Keratinocyte (primary cell): ENCODE measurements around the gene STRN4. TPM values are rescaled to one million over a fixed set of nuclear protein-coding genes. Genes with fewer than 3 reads are reported as not detected.
"Not testable (repeated sequence)": the region's sequence is repeated elsewhere in the genome, so short reads cannot be mapped to it uniquely, and the experiment has no call there.

ENCODE experiments used
- DNase-seq: peaks from one replicate; pipeline ENCODE4 v3.0.0-alpha.2; 2011; ENCODE audit warnings: low read depth, missing footprints, low spot score
- FAIRE-seq: peaks from 2 replicates; lab custom pipeline; 2011; peaks lifted over from hg19 to GRCh38; lab: Jason Lieb, UNC
- H2AFZ ChIP-seq: 2 replicates; pipeline ENCODE4 v1.6.0; 2012; ENCODE audit warnings: low read length, control low read depth, inconsistent platforms; ENCODE audit not compliant: control insufficient read depth
- H3K27ac ChIP-seq: 2 replicates; pipeline ENCODE4 v1.5.1; 2011; ENCODE audit warnings: low read length; ENCODE audit not compliant: control insufficient read depth, insufficient read depth
- H3K27me3 ChIP-seq: 3 replicates; pipeline ENCODE4 v1.6.0; 2011; ENCODE audit warnings: low read length; ENCODE audit not compliant: control insufficient read depth, insufficient read depth; ENCODE audit errors: extremely low read depth
- H3K36me3 ChIP-seq, 2 experiments: 2 replicates in 1 of 2; 3 replicates in 1 of 2; pipeline ENCODE4 v1.5.1; 2011; ENCODE audit warnings: low read length in 2 of 2, mild to moderate bottlenecking in 1 of 2; ENCODE audit not compliant: control insufficient read depth in 2 of 2, insufficient read depth in 2 of 2; ENCODE audit errors: extremely low read depth in 1 of 2
- H3K4me1 ChIP-seq: 3 replicates; pipeline ENCODE4 v1.5.1; 2011; ENCODE audit warnings: low read length; ENCODE audit not compliant: control insufficient read depth, insufficient read depth; ENCODE audit errors: extremely low read depth
- H3K4me2 ChIP-seq: 3 replicates; pipeline ENCODE4 v1.6.0; 2011; ENCODE audit warnings: low read depth, low read length; ENCODE audit not compliant: control insufficient read depth, insufficient read depth; ENCODE audit errors: extremely low read depth
- H3K4me3 ChIP-seq, 3 experiments: fragments of 200-600 bp in 1 of 3; sonication (generic) in 1 of 3; 2 replicates in 2 of 3; 3 replicates in 1 of 3; pipeline ENCODE4 v1.5.1; 2011 to 2016; ENCODE audit warnings: low read length in 3 of 3, mild to moderate bottlenecking in 3 of 3, control low read depth in 2 of 3, inconsistent platforms in 1 of 3, low read depth in 1 of 3, mixed read lengths in 1 of 3, mixed run types in 1 of 3, moderate library complexity in 1 of 3; ENCODE audit not compliant: control insufficient read depth in 2 of 3, insufficient read depth in 2 of 3; ENCODE audit errors: extremely low read depth in 1 of 3
- H3K79me2 ChIP-seq: 2 replicates; pipeline ENCODE4 v1.6.0; 2012; ENCODE audit warnings: low read length; ENCODE audit not compliant: control insufficient read depth, insufficient read depth
- H3K9ac ChIP-seq: 3 replicates; pipeline ENCODE4 v1.6.0; 2011; ENCODE audit warnings: low read length; ENCODE audit not compliant: control insufficient read depth, insufficient read depth; ENCODE audit errors: extremely low read depth
- H3K9me1 ChIP-seq: 3 replicates; pipeline ENCODE4 v1.6.0; 2011; ENCODE audit warnings: low read length; ENCODE audit not compliant: control insufficient read depth, insufficient read depth; ENCODE audit errors: extremely low read depth
- H3K9me3 ChIP-seq: 2 replicates; pipeline ENCODE4 v1.5.1; 2012; ENCODE audit warnings: low read depth, low read length; ENCODE audit not compliant: control insufficient read depth
- H4K20me1 ChIP-seq: 3 replicates; pipeline ENCODE4 v1.6.0; 2011; ENCODE audit warnings: low read length; ENCODE audit not compliant: control insufficient read depth, insufficient read depth; ENCODE audit errors: extremely low read depth
- CTCF ChIP-seq, 3 experiments: IDR thresholded peaks in 1 of 3; conservative IDR thresholded peaks in 1 of 3; optimal IDR thresholded peaks in 1 of 3; 2 replicates in 2 of 3; 3 replicates in 1 of 3; pipeline versions ENCODE3 to v1.5.1; 2011; ENCODE audit warnings: low read length in 3 of 3, mild to moderate bottlenecking in 3 of 3, moderate library complexity in 2 of 3, control low read depth in 1 of 3, inconsistent platforms in 1 of 3; ENCODE audit not compliant: insufficient read depth in 2 of 3; ENCODE audit errors: extremely low read depth in 1 of 3
- EZH2 ChIP-seq: IDR thresholded peaks from one replicate; pipeline ENCODE4 v1.6.1; 2012; ENCODE audit warnings: inconsistent platforms, mild to moderate bottlenecking, low read length, moderate library complexity
- dilution Hi-C: fragments of 300-500 bp; cut with MboI; formaldehyde crosslinking; loops from one replicate; pipeline ENCODE4 v1.7.0; 2020; ENCODE audit warnings: low sequenced_read_pairs; ENCODE audit not compliant: extremely low pct_ligation_motif_present
- polyA plus RNA-seq, 5 experiments: library from polyadenylated mRNA; depleted of rRNA in 3 of 5; stranded (reverse) in 3 of 5; stranded (forward) in 1 of 5; unstranded in 1 of 5; fragments of >200 nt; gene quantifications; 1 replicate in 1 of 5; 2 replicates in 3 of 5; 3 replicates in 1 of 5; pipeline versions ENCODE4 v1.2.1 to v1.2.3, GENCODE V29; 2011 to 2012; ENCODE audit warnings: missing spikeins in 2 of 5, low read depth in 1 of 5, low replicate concordance in 1 of 5

Gene STRN4
- polyA plus RNA-seq, 1 donor (not counting 4 experiments of a cell fraction or from before 2014, with no cell fraction given): 37.3 TPM

- no peak overlapping the region for H3K27ac ChIP-seq
- DNase-seq (no peak), FAIRE-seq (no peak)
- H3K4me1 ChIP-seq: no peaks in the 10 kb centered on the region
- dilution Hi-C loops: no loop called here
- H4K20me1 ChIP-seq: peaks cover 9% of the 10 kb centered on the region
- peaks cover 5% of the 10 kb centered on the region for H3K79me2 ChIP-seq
- H3K36me3 ChIP-seq: peaks cover 18 to 20% of the 10 kb centered on the region in 2 experiments
- no peak overlapping the region for H3K9ac ChIP-seq
- H3K4me3 ChIP-seq: no peak overlapping the region
- no peak overlapping the region for H3K4me2 ChIP-seq
- no peak overlapping the region for H2AFZ ChIP-seq
- no peaks in the 10 kb centered on the region for H3K9me1 ChIP-seq
- no peaks in the 10 kb centered on the region for H3K9me3 ChIP-seq
- no peak for TF ChIP-seq CTCF (optimal IDR thresholded peaks at IDR 0.05 in 1 of 3, IDR thresholded peaks at IDR 0.05 in 1 of 3, conservative IDR thresholded peaks at IDR 0.05 in 1 of 3; ENCODE audit: extremely low read depth in 1 of 3, insufficient read depth in 2 of 3, low read length in 3 of 3)
- TF ChIP-seq EZH2: no peak
- no peaks in the 10 kb centered on the region for H3K27me3 ChIP-seq
Observed at GRCh38 chr19:46773018-46773399, 26.8 kb upstream of the STRN4 start.

- dilution Hi-C loops: no loop called here
Observed at GRCh38 chr19:46772170-46773017, 26.1 kb upstream of the STRN4 start.

GRCh38 chr19:46768746-46769145 is 22.5 kb upstream of the STRN4 start:
- dilution Hi-C loops, DNase-seq, FAIRE-seq, H3K27ac ChIP-seq, H3K4me1 ChIP-seq, H2AFZ ChIP-seq, H3K79me2 ChIP-seq, H3K36me3 ChIP-seq, H3K9me3 ChIP-seq, H4K20me1 ChIP-seq, H3K9me1 ChIP-seq, H3K4me2 ChIP-seq, H3K9ac ChIP-seq, H3K4me3 ChIP-seq, H3K27me3 ChIP-seq: not testable (repeated sequence)

More at GRCh38 chr19:46772170-46773017, 26.1 kb upstream of the STRN4 start:
- peaks cover 5% of the 10 kb centered on the region for H3K79me2 ChIP-seq
- no peak overlapping the region for H3K27ac ChIP-seq
- H3K27me3 ChIP-seq: no peaks in the 10 kb centered on the region
- DNase-seq (no peak), FAIRE-seq (no peak)
- no peak overlapping the region for H3K4me3 ChIP-seq
- H3K36me3 ChIP-seq: peaks cover 16 to 20% of the 10 kb centered on the region in 2 experiments
- TF ChIP-seq EZH2: no peak
- TF ChIP-seq CTCF (optimal IDR thresholded peaks at IDR 0.05 in 1 of 3, IDR thresholded peaks at IDR 0.05 in 1 of 3, conservative IDR thresholded peaks at IDR 0.05 in 1 of 3; ENCODE audit: extremely low read depth in 1 of 3, insufficient read depth in 2 of 3, low read length in 3 of 3): no peak
- H3K9ac ChIP-seq: no peak overlapping the region
- no peaks in the 10 kb centered on the region for H3K9me1 ChIP-seq
- H3K4me2 ChIP-seq: no peak overlapping the region
- no peaks in the 10 kb centered on the region for H3K9me3 ChIP-seq
- H3K4me1 ChIP-seq: no peaks in the 10 kb centered on the region
- H2AFZ ChIP-seq: no peak overlapping the region
- H4K20me1 ChIP-seq: peaks cover 9% of the 10 kb centered on the region
